H1 (cell line): Measurements from ENCODE around the gene ABHD11. TPM values are rescaled to one million over a fixed set of nuclear protein-coding genes. Genes with fewer than 3 reads are reported as not detected.

ENCODE experiments used
- CHD7 ChIP-seq: fragments of 300-600 bp; sonication (generic); IDR thresholded peaks from 2 replicates; pipeline ENCODE4 v1.7.1; 2012; ENCODE audit warnings: low read length, moderate library complexity, mild to moderate bottlenecking, inconsistent platforms; ENCODE audit not compliant: insufficient replicate concordance
- CREB1 ChIP-seq: IDR thresholded peaks from 2 replicates; pipeline ENCODE4 v1.6.1; 2012; ENCODE audit warnings: inconsistent platforms
- E2F6 ChIP-seq: IDR thresholded peaks from 2 replicates; pipeline ENCODE4 v1.6.1; 2012; ENCODE audit warnings: inconsistent platforms
- FOSL1 ChIP-seq: IDR thresholded peaks from 2 replicates; pipeline ENCODE4 v1.6.1; 2011; ENCODE audit warnings: mild to moderate bottlenecking, low read depth, low read length, moderate library complexity; ENCODE audit not compliant: insufficient read depth
- JUND ChIP-seq: IDR thresholded peaks from 2 replicates; pipeline ENCODE4 v1.6.1; 2011; ENCODE audit warnings: mild to moderate bottlenecking, improper control_type of control experiment, low read length
- KDM1A ChIP-seq: fragments of 200-600, 300-600 bp; sonication (generic); IDR thresholded peaks from 2 replicates; pipeline ENCODE4 v1.7.1; 2016; ENCODE audit warnings: mild to moderate bottlenecking, low read length, borderline replicate concordance
- RNF2 ChIP-seq: fragments of 200-900, 300-1000 bp; sonication (generic); IDR thresholded peaks from 2 replicates; pipeline ENCODE4 v1.7.1; 2016; ENCODE audit warnings: borderline replicate concordance, low read depth, mild to moderate bottlenecking, antibody characterized with exemption, low read length; ENCODE audit not compliant: poor library complexity, severe bottlenecking; ENCODE audit errors: missing control alignments
- SAP30 ChIP-seq: fragments of 300-600 bp; sonication (generic); IDR thresholded peaks from 2 replicates; pipeline ENCODE4 v1.7.1; 2012; ENCODE audit warnings: low read length, moderate library complexity, mild to moderate bottlenecking, inconsistent platforms; ENCODE audit not compliant: insufficient read depth, insufficient replicate concordance
- YY1 ChIP-seq: IDR thresholded peaks from 2 replicates; pipeline ENCODE4 v1.6.1; 2011; ENCODE audit warnings: low read depth, mild to moderate bottlenecking, low read length
- polyA plus RNA-seq, 7 experiments: library from polyadenylated mRNA; depleted of rRNA in 3 of 7; stranded (reverse) in 5 of 7; unstranded in 2 of 7; fragments of >200 nt in 5 of 7; fragments of 200-250 nt in 2 of 7; gene quantifications; 1 replicate in 5 of 7; 2 replicates in 1 of 7; 4 replicates in 1 of 7; pipeline versions ENCODE4 v1.2.1 to v1.2.3, GENCODE V29; 2011 to 2013; ENCODE audit warnings: missing spikeins in 2 of 7, mixed read lengths in 2 of 7
- total RNA-seq: library from RNA; stranded (reverse); fragmentation: NEBNext Ultra II Directional; extraction: Animal tissue kit (Norgen Biotek cat#: 25700); gene quantifications from 2 replicates; pipeline ENCODE4 v1.2.1, GENCODE V29; 2021

Gene ABHD11
- total and polyA plus RNA-seq, 2 of the 8 experiments (the other 6 are each of a cell fraction or from before 2014, with no cell fraction given): 19.8 to 42.2 TPM

- no peak for TF ChIP-seq CHD7
- TF ChIP-seq RNF2: no peak
- TF ChIP-seq JUND: peak; percentile 76
- peak; percentile 70 for TF ChIP-seq E2F6
- TF ChIP-seq YY1: no peak
- TF ChIP-seq CREB1: peak; percentile 76
- TF ChIP-seq KDM1A: no peak
- TF ChIP-seq FOSL1: no peak
- TF ChIP-seq SAP30: no peak
Observed at GRCh38 chr7:73738612-73739386, at the start of gene ABHD11 (continued).
